Fibroblast of the aortic adventitia (primary cell): ENCODE data around the gene SCN1B. TPM values are rescaled to one million over a fixed set of nuclear protein-coding genes. Genes with fewer than 3 reads are reported as not detected.
"Not testable (repeated sequence)": the region's sequence is repeated elsewhere in the genome, so short reads cannot be mapped to it uniquely, and the experiment has no call there.

ENCODE experiments used
- DNase-seq: peaks from one replicate; pipeline ENCODE4 v3.0.0-alpha.2; 2010; ENCODE audit warnings: low read depth
- H3K4me3 ChIP-seq: 2 replicates; pipeline ENCODE4 v1.5.1; 2011; ENCODE audit warnings: low read depth, mild to moderate bottlenecking, control low read depth, low read length, moderate library complexity
- total RNA-seq: library from RNA; depleted of rRNA; stranded (reverse); fragments of >200 nt; gene quantifications from 2 replicates; pipeline ENCODE4 v1.2.3, GENCODE V29; 2012; ENCODE audit warnings: low replicate concordance
- TF ChIP-seq, protein P1 (sequence below): IDR thresholded peaks from 2 replicates; pipeline ENCODE4 v1.5.1; 2011; ENCODE audit warnings: mild to moderate bottlenecking, low read length, control low read depth, inconsistent platforms; ENCODE audit not compliant: insufficient read depth

Gene SCN1B
- total RNA-seq, 1 donor, result 7.0 TPM

DNA sequence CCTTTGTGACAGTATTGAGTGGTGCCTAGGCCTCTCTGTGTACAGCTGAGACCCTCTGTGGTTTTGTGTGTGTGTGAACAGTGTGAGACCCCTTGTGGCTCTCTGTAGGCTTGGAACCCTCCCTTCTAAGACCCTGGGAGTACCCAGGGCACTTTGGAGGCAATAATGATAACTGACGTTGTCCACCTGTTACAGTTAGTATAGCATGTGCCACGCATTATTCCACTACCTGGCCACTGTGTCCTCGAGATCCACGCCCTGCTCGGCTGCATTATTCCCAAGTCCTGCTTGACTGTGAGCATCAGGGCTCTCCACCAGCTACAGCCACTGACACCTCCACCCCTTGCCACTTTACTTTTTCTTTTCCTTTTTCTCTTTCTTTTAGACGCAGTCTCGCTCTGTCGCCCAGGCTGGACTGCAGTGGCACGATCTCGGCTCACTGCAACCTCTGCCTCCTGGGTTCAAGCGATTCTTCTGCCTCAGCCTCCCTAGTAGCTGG, 28.2 kb upstream of the SCN1B start:
- TF ChIP-seq, protein P1, sequence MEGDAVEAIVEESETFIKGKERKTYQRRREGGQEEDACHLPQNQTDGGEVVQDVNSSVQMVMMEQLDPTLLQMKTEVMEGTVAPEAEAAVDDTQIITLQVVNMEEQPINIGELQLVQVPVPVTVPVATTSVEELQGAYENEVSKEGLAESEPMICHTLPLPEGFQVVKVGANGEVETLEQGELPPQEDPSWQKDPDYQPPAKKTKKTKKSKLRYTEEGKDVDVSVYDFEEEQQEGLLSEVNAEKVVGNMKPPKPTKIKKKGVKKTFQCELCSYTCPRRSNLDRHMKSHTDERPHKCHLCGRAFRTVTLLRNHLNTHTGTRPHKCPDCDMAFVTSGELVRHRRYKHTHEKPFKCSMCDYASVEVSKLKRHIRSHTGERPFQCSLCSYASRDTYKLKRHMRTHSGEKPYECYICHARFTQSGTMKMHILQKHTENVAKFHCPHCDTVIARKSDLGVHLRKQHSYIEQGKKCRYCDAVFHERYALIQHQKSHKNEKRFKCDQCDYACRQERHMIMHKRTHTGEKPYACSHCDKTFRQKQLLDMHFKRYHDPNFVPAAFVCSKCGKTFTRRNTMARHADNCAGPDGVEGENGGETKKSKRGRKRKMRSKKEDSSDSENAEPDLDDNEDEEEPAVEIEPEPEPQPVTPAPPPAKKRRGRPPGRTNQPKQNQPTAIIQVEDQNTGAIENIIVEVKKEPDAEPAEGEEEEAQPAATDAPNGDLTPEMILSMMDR, result no peak
- H3K4me3 ChIP-seq, result peak overlapping the region; percentile 13
- no peak for DNase-seq

DNA sequence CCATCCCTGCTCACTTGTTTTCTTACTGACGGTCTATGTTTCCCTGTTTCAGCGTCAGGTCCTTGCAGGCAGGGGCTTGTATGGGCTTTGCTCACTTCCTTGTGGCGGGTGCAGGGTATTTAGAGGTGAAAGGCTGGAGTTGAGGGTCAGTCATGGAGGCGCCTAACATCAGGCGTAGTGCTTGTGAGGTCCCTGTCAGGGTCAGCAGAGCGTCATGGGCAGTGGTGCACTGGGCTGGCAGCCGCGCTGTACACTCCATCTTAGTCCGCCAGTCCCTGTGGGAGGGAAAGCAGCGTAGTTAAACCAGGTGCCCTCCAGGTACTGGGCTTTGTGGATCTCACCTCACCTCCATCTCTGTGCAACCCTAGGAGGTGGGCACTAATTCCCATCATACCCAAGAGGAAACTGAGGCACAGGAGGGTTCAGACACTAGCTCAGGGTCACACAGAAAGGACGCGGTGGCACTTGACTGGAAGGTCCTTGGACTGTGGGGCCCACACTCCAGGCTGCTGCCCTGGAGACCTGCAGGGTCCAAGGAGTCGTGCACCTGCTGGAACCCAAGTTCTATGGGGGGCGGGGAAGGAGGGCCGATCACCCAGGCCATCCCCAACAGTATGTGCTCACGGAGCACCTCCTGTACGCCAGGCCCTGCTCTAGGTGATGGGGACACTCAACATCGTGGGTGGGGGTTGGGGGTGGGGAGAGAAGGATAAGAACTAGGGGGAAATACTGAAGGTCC, 25.6 kb upstream of the SCN1B start:
- TF ChIP-seq, protein P1, result no peak
- no peak overlapping the region for H3K4me3 ChIP-seq
- no peak for DNase-seq

DNA sequence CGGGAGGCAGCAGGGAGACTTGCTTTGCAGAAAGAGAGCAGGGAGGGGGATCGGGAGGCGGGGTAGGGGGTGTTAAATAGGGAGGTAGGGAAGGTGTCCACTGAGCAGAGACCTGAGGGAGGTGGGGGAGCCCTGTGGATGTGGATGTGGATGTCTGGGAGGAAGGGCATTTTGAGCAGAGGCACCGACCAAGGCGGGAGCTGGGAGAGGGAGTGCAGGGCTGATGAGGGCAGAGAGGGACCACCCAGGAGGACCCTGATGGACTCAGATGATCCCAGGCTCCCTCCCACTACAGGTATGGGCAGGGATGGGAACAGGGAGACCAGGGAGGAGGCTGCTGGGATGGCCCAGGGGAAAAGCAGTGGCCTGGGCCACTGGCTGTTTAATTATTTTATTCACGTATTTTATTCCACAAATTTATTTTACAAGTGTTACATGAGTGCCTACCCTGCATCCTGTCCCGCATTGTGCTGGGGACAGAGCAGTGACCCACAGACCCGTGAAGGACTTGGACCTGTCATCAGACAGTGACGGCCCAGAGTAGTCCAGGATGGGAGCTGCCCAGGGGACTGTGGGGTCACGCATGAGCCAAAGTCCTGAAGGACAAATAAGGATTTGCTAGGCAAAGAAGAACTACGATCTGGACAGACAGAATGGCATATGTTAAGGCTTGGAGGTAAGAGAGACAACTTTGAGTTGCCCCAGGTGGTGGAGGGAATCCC, 24.9 kb upstream of the SCN1B start:
- TF ChIP-seq, protein P1, result no peak
- H3K4me3 ChIP-seq, result no peak overlapping the region
- no peak for DNase-seq

DNA sequence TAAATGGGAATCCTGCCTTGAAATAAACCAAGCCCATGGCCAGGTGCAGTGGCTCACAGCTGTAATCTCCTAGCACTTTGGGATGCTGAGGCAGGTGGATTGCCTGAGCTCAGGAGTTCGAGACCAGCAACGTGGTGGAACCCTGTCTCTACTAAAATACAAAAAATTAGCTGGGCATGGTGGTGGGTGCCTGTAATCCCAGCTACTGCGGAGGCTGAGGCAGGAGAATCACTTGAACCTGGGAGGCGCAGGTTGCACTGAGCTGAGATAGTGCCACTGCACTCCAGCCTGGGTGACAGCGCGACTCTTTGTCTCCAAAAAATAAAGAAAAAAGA, 24.3 kb upstream of the SCN1B start:
- not testable (repeated sequence) for DNase-seq, H3K4me3 ChIP-seq

DNA sequence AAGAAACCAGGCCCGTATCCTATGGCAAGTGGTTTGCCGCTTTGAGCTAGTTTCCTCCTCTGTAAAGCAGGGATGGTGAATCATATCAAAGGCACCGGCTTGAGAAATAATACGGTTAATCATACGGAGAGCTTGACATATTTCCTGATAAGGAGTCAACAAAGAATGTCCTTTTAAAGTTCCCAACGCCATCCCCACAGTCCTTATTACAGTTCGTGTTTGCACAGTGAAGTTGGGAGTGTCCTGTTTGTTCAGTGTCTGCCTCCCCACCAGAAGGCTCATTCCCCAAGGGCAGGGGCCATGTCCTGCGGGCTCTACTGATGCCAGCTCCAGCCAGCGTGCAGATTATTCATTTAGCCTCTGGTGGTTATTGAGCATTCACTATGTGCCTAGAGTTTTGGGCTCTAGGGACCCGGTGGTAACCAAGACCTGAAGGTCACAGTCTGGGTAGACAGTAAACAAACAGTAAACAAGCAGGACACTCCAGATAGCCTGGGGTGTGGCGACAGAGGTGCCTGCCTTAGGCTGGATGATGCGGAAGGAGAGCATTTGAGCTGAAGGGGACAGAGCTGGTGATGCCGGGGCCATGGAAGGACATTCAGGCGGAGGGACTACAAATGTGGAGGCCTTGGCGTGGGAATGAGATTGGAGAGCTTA, 23.8 kb upstream of the SCN1B start:
- peak; percentile 85 for DNase-seq
- H3K4me3 ChIP-seq, result no peak overlapping the region
- TF ChIP-seq, protein P1, result no peak

DNA sequence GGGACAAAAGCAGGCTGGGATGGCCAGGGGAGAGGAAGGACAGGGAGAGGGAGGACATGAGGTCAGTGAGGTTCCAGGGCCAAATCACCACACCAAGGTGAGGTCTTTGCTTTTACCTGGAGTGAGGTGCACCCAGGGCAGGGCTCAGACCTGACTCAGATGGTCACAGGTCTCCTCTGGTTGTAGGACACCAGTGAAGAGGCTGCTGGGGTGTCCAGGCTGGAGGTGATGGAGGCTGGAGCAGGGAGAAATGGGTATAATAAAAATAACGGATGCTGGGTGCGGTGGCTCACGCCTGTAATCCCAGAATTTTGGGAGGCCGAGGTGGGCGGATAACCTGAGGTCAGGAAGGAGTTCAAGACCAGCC, 23.3 kb upstream of the SCN1B start:
- DNase-seq, result no peak
- H3K4me3 ChIP-seq, result no peak overlapping the region
- TF ChIP-seq, protein P1, result no peak

DNA sequence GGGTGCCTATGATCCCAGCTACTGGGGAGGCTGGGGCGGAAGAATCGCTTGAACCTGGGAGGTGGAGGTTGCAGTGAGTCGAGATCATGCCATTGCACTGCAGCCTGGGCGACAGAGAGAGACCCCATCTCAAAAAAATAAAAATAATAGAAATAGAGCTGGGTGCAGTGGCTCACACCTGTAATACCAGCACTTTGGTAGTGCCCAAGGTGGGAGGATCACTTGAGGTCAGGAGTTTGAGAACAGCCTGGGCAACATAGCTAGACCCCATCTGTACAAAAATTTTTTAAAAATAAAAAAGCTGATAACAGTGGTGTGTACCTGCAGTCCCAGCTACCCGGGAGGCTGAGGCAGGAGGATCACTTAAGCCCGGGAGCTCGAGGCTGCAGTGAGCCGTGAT, 22.8 kb upstream of the SCN1B start:
- not testable (repeated sequence) for H3K4me3 ChIP-seq, DNase-seq
